ENCODE results near the gene CREB3L2.

DNA sequence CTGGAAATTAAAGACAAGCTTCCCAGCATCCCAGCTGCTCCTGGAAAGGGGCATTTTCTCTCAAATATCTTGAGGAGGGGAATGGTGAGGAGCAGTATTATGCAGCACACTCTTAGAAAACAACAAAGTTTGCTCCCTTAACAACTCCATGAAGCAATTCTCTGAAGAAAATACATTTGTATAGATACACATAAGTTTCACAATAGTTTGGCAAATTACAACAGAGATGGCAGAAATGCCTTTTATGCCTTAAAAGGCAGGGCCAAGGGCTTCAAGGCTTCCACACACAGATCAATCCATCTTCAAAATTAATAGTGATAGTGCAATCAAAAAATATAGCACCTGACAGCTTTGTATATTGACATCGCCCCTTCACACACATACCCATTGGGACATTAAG lies 167.3 kb downstream of the CREB3L2 start:
- TF ChIP-seq, protein P1, sequence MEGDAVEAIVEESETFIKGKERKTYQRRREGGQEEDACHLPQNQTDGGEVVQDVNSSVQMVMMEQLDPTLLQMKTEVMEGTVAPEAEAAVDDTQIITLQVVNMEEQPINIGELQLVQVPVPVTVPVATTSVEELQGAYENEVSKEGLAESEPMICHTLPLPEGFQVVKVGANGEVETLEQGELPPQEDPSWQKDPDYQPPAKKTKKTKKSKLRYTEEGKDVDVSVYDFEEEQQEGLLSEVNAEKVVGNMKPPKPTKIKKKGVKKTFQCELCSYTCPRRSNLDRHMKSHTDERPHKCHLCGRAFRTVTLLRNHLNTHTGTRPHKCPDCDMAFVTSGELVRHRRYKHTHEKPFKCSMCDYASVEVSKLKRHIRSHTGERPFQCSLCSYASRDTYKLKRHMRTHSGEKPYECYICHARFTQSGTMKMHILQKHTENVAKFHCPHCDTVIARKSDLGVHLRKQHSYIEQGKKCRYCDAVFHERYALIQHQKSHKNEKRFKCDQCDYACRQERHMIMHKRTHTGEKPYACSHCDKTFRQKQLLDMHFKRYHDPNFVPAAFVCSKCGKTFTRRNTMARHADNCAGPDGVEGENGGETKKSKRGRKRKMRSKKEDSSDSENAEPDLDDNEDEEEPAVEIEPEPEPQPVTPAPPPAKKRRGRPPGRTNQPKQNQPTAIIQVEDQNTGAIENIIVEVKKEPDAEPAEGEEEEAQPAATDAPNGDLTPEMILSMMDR (IDR thresholded peaks at IDR 0.05): no peak
- TF ChIP-seq RAD21 (IDR thresholded peaks at IDR 0.05; ENCODE audit: low read length) (no peak), GABPA (IDR thresholded peaks at IDR 0.05; ENCODE audit: low read depth) (no peak), EZH2phosphoT487 (IDR thresholded peaks at IDR 0.05; ENCODE audit: borderline replicate concordance, low read depth) (no peak), EP300 (IDR thresholded peaks at IDR 0.05; ENCODE audit: borderline replicate concordance in 1 of 2, low read depth in 1 of 2, low read length in 1 of 2) (no peak), MAX (IDR thresholded peaks at IDR 0.05; ENCODE audit: low read depth) (no peak), POLR2AphosphoS5 (IDR thresholded peaks at IDR 0.05; ENCODE audit: low read depth, low read length) (no peak), SIN3A (IDR thresholded peaks at IDR 0.05; ENCODE audit: borderline replicate concordance, low read depth, low read length) (no peak), FOSL2 (IDR thresholded peaks at IDR 0.05; ENCODE audit: borderline replicate concordance, low read depth) (no peak), RCOR1 (IDR thresholded peaks at IDR 0.05; ENCODE audit: low read length) (no peak), FOXM1 (IDR thresholded peaks at IDR 0.05; ENCODE audit: low read depth) (no peak), JUND (IDR thresholded peaks at IDR 0.05) (no peak)
- TF ChIP-seq, protein P2, sequence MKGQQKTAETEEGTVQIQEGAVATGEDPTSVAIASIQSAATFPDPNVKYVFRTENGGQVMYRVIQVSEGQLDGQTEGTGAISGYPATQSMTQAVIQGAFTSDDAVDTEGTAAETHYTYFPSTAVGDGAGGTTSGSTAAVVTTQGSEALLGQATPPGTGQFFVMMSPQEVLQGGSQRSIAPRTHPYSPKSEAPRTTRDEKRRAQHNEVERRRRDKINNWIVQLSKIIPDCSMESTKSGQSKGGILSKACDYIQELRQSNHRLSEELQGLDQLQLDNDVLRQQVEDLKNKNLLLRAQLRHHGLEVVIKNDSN (IDR thresholded peaks at IDR 0.05; ENCODE audit: borderline replicate concordance, low read depth): no peak
- TF ChIP-seq, protein P3, sequence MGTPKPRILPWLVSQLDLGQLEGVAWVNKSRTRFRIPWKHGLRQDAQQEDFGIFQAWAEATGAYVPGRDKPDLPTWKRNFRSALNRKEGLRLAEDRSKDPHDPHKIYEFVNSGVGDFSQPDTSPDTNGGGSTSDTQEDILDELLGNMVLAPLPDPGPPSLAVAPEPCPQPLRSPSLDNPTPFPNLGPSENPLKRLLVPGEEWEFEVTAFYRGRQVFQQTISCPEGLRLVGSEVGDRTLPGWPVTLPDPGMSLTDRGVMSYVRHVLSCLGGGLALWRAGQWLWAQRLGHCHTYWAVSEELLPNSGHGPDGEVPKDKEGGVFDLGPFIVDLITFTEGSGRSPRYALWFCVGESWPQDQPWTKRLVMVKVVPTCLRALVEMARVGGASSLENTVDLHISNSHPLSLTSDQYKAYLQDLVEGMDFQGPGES (IDR thresholded peaks at IDR 0.05; ENCODE audit: low read depth, low read length): no peak

All from SK-N-SH (cell line).